H1 (cell line): Measurements from ENCODE around the gene SCAF1. TPM values are rescaled to one million over a fixed set of nuclear protein-coding genes. Genes with fewer than 3 reads are reported as not detected.
A peak's percentile ranks its signal among the peaks of the same experiment; 100 is the strongest.

Experiments used
- BACH1 ChIP-seq: IDR thresholded peaks from 2 replicates; pipeline ENCODE4 v1.6.1; 2012; ENCODE audit warnings: low read length, improper control_type of control experiment
- CHD1 ChIP-seq: IDR thresholded peaks from 2 replicates; pipeline ENCODE4 v1.6.1; 2012; ENCODE audit warnings: low read depth, low read length, improper control_type of control experiment
- EGR1 ChIP-seq: IDR thresholded peaks from 2 replicates; pipeline ENCODE4 v1.6.1; 2011; ENCODE audit warnings: low read depth, low read length, borderline replicate concordance
- EZH2 ChIP-seq: fragments of 200-600 bp; sonication (generic); IDR thresholded peaks from 2 replicates; pipeline ENCODE4 v1.7.1; 2012; ENCODE audit warnings: low read depth, mild to moderate bottlenecking, moderate library complexity, low read length, inconsistent platforms; ENCODE audit not compliant: severe bottlenecking
- FOSL1 ChIP-seq: IDR thresholded peaks from 2 replicates; pipeline ENCODE4 v1.6.1; 2011; ENCODE audit warnings: mild to moderate bottlenecking, low read depth, low read length, moderate library complexity; ENCODE audit not compliant: insufficient read depth
- HDAC2 ChIP-seq, 2 experiments: fragments of 300-600 bp in 1 of 2; sonication (generic) in 1 of 2; IDR thresholded peaks; 2 replicates each; pipeline ENCODE4 v1.6.1; 2011 to 2012; ENCODE audit warnings: low read depth in 2 of 2, low read length in 2 of 2, mild to moderate bottlenecking in 2 of 2, moderate library complexity in 2 of 2, borderline replicate concordance in 1 of 2, inconsistent platforms in 1 of 2
- KDM5A ChIP-seq: fragments of 200-600 bp; IDR thresholded peaks from 2 replicates; pipeline ENCODE4 v1.7.1; 2012; ENCODE audit warnings: mild to moderate bottlenecking, low read length, inconsistent platforms, mixed read lengths
- POLR2A ChIP-seq, 2 experiments: IDR thresholded peaks; 1 replicate in 1 of 2; 2 replicates in 1 of 2; pipeline ENCODE4 v1.6.1; 2011; ENCODE audit warnings: low read depth in 2 of 2, low read length in 2 of 2, mild to moderate bottlenecking in 2 of 2; ENCODE audit errors: control extremely low read depth in 1 of 2
- POU5F1 ChIP-seq: IDR thresholded peaks from 2 replicates; pipeline ENCODE4 v1.6.1; 2011; ENCODE audit warnings: low read depth, mild to moderate bottlenecking, low read length, moderate library complexity
- RAD21 ChIP-seq, 2 experiments: IDR thresholded peaks in 1 of 2; conservative IDR thresholded peaks in 1 of 2; 2 replicates each; pipeline ENCODE4 v1.6.1; 2011; ENCODE audit warnings: low read depth in 2 of 2, low read length in 2 of 2, improper control_type of control experiment in 1 of 2, inconsistent platforms in 1 of 2, mild to moderate bottlenecking in 1 of 2, moderate library complexity in 1 of 2
- RBBP5 ChIP-seq: IDR thresholded peaks from 2 replicates; pipeline ENCODE4 v1.7.1; 2012; ENCODE audit warnings: low read depth, mild to moderate bottlenecking, inconsistent platforms, low read length, moderate library complexity, borderline replicate concordance
- RXRA ChIP-seq: IDR thresholded peaks from 2 replicates; pipeline ENCODE4 v1.6.1; 2011; ENCODE audit warnings: low read depth, mild to moderate bottlenecking, low read length, moderate library complexity; ENCODE audit not compliant: insufficient read depth
- SIX5 ChIP-seq: IDR thresholded peaks from 2 replicates; pipeline ENCODE4 v1.6.1; 2011; ENCODE audit warnings: mild to moderate bottlenecking, low read depth, low read length
- TAF7 ChIP-seq: optimal IDR thresholded peaks from 2 replicates; pipeline ENCODE3; 2011; ENCODE audit warnings: low read depth, mild to moderate bottlenecking, inconsistent platforms, low read length, moderate library complexity, borderline replicate concordance
- YY1 ChIP-seq: IDR thresholded peaks from 2 replicates; pipeline ENCODE4 v1.6.1; 2011; ENCODE audit warnings: low read depth, mild to moderate bottlenecking, low read length
- polyA plus RNA-seq, 7 experiments: library from polyadenylated mRNA; depleted of rRNA in 3 of 7; stranded (reverse) in 5 of 7; unstranded in 2 of 7; fragments of >200 nt in 5 of 7; fragments of 200-250 nt in 2 of 7; gene quantifications; 1 replicate in 5 of 7; 2 replicates in 1 of 7; 4 replicates in 1 of 7; pipeline versions ENCODE4 v1.2.1 to v1.2.3, GENCODE V29; 2011 to 2013; ENCODE audit warnings: missing spikeins in 2 of 7, mixed read lengths in 2 of 7
- total RNA-seq: library from RNA; stranded (reverse); fragmentation: NEBNext Ultra II Directional; extraction: Animal tissue kit (Norgen Biotek cat#: 25700); gene quantifications from 2 replicates; pipeline ENCODE4 v1.2.1, GENCODE V29; 2021
- TF ChIP-seq, protein P1 (sequence below), 3 experiments: IDR thresholded peaks; 1 replicate in 2 of 3; 2 replicates in 1 of 3; pipeline versions ENCODE4 v1.5.1 to v1.6.1; 2011; ENCODE audit warnings: low read length in 3 of 3, mild to moderate bottlenecking in 3 of 3, inconsistent platforms in 2 of 3, low read depth in 1 of 3, moderate library complexity in 1 of 3; ENCODE audit not compliant: insufficient read depth in 1 of 3; ENCODE audit errors: control extremely low read depth in 1 of 3
- TF ChIP-seq, protein P2 (sequence below): IDR thresholded peaks from 2 replicates; pipeline ENCODE4 v1.6.1; 2011; ENCODE audit warnings: low read length, improper control_type of control experiment
- TF ChIP-seq, protein P3 (sequence below): IDR thresholded peaks from 2 replicates; pipeline ENCODE4 v1.6.1; 2011; ENCODE audit warnings: low read depth, mild to moderate bottlenecking, low read length; ENCODE audit not compliant: insufficient read depth

Gene SCAF1
- total and polyA plus RNA-seq, 2 of the 8 experiments (the other 6 are each of a cell fraction or from before 2014, with no cell fraction given): 9.7 to 81.7 TPM

DNA sequence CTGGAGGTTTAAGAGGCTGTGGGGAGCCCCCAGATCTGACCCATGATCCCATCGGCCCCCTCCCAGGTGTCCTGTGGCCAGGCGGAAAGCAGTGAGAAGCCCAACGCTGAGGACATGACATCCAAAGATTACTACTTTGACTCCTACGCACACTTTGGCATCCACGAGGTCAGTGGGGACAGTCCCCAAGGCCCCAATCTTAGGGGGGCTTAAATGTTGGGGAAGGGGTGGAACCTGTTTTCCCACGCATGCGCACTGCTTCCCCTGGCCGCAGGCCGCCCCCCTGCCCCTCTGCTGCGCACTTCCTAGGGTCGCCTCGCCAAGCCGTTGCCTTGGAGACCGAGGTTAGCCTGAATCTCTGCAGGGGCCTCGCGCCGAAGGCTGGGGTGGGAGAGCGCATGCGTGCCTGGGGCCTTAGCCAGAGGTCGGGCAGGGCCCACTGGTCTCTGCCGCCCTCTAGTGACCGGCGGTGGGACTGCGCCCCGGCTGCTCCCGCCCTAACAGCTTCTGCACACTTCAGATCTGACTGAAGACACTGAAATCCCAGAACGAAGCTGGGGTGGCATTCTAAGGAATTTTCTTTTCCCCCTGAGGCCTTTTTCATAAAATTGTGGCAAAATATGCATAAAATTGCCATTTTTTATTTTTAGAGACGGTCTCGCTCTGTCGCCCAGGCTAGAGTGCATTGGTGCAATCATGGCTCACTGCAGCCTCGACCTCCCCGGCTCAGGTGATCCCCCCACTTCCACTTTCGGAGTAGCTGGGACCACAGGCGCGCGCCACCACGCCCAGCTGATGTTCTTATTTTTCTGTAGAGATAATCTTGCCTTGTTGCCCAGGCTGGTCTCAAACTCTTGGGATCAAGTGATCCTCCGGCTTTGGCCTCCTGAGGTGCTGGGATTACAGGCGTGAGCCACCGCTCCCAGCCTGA lies 38.7 kb downstream of the SCAF1 start (continued):
- TF ChIP-seq, protein P1, sequence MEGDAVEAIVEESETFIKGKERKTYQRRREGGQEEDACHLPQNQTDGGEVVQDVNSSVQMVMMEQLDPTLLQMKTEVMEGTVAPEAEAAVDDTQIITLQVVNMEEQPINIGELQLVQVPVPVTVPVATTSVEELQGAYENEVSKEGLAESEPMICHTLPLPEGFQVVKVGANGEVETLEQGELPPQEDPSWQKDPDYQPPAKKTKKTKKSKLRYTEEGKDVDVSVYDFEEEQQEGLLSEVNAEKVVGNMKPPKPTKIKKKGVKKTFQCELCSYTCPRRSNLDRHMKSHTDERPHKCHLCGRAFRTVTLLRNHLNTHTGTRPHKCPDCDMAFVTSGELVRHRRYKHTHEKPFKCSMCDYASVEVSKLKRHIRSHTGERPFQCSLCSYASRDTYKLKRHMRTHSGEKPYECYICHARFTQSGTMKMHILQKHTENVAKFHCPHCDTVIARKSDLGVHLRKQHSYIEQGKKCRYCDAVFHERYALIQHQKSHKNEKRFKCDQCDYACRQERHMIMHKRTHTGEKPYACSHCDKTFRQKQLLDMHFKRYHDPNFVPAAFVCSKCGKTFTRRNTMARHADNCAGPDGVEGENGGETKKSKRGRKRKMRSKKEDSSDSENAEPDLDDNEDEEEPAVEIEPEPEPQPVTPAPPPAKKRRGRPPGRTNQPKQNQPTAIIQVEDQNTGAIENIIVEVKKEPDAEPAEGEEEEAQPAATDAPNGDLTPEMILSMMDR (IDR thresholded peaks at IDR 0.05; ENCODE audit: control extremely low read depth in 1 of 3, insufficient read depth in 1 of 3, low read depth in 1 of 3, low read length in 3 of 3): peak; percentile 88 to 98 (median 98)
- TF ChIP-seq POU5F1 (no peak), BACH1 (no peak), RXRA (no peak), RBBP5 (no peak), RAD21 (IDR thresholded peaks at IDR 0.05 in 1 of 2, conservative IDR thresholded peaks at IDR 0.05 in 1 of 2; ENCODE audit: low read depth in 2 of 2, low read length in 2 of 2) (peak; percentile 69 to 77), YY1 (no peak), HDAC2 (IDR thresholded peaks at IDR 0.05; ENCODE audit: borderline replicate concordance in 1 of 2, low read depth in 2 of 2, low read length in 2 of 2) (no peak), FOSL1 (no peak), EZH2 (no peak), CHD1 (no peak), EGR1 (no peak), SIX5 (no peak), POLR2A (IDR thresholded peaks at IDR 0.05; ENCODE audit: control extremely low read depth in 1 of 2, low read depth in 2 of 2, low read length in 2 of 2) (peak in 1 of 2 experiments; percentile 52; a peak in 1 of 3 replicates), TAF7 (no peak), KDM5A (no peak)
- TF ChIP-seq, protein P2, sequence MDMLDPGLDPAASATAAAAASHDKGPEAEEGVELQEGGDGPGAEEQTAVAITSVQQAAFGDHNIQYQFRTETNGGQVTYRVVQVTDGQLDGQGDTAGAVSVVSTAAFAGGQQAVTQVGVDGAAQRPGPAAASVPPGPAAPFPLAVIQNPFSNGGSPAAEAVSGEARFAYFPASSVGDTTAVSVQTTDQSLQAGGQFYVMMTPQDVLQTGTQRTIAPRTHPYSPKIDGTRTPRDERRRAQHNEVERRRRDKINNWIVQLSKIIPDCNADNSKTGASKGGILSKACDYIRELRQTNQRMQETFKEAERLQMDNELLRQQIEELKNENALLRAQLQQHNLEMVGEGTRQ: no peak
- TF ChIP-seq, protein P3, sequence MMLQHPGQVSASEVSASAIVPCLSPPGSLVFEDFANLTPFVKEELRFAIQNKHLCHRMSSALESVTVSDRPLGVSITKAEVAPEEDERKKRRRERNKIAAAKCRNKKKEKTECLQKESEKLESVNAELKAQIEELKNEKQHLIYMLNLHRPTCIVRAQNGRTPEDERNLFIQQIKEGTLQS: 0 out of 2 replicates have a peak, but pooled peaks have one; percentile 8
